Heart left ventricle (tissue), 13 donors: ENCODE data around the gene EPHB1.

Source experiments
- CTCF ChIP-seq, 12 donors: fragments of 200-600 bp; sonication (generic) in 4 of 12; IDR thresholded peaks; one replicate each; pipeline versions ENCODE4 v1.5.0 to v1.8.0; 2018 to 2022; ENCODE audit warnings: antibody characterized with exemption in 12 of 12, mild to moderate bottlenecking in 5 of 12
- POLR2A ChIP-seq, 2 donors: fragments of 450-650 bp; IDR thresholded peaks; one replicate each; pipeline ENCODE4 v1.6.1; 2017; ENCODE audit warnings: antibody characterized with exemption in 2 of 2, mild to moderate bottlenecking in 2 of 2, moderate library complexity in 2 of 2
- donor health status: ischemic (EF 13 %, LVEDD 7.1; RV severe dilation, severe dysfunction).
- donor health status: DM: no; HTN: yes; CAD: no.
- donor health status: DM: no; HTN: no; CAD: no.
- donor health status: ischemic (EF 25% LVEDD 6.9; RV normal size, moderate dysfunction).
- donor health status: ischemic (EF 25% LVEDD 5.7; RV mildly dilated, moderate dysfunction).
- donor health status: ischemic (EF 35%, LVEDD 5.7; RV mildly dilated, moderate dysfunction).
- donor health status: nonischemic (EF 11% LVEDD 7.7; RV severe dilation, severe dysfunction).
- donor health status: DM: yes; HTN: yes; CAD: no.
- donor health status: PGD.
- donor health status: ischemic (EF 29% LVEDD 5.4; RV normal size, mild dysfunction).
- donor health status: nonischemic (EF 23%, LVEDD 6.1; RV moderate dilation, normal function).

- TF ChIP-seq CTCF (IDR thresholded peaks at IDR 0.05) (no peak), POLR2A (IDR thresholded peaks at IDR 0.05) (no peak)
These were observed 81.8 kb downstream of the EPHB1 start for GRCh38 chr3:134876836-134877235.
